ENCODE results near the gene IVD. TPM values are rescaled to one million over a fixed set of nuclear protein-coding genes. Genes with fewer than 3 reads are reported as not detected.

Gene IVD
- polyA plus RNA-seq, 1 donor from 2014 or later = 28.6 TPM

DNA sequence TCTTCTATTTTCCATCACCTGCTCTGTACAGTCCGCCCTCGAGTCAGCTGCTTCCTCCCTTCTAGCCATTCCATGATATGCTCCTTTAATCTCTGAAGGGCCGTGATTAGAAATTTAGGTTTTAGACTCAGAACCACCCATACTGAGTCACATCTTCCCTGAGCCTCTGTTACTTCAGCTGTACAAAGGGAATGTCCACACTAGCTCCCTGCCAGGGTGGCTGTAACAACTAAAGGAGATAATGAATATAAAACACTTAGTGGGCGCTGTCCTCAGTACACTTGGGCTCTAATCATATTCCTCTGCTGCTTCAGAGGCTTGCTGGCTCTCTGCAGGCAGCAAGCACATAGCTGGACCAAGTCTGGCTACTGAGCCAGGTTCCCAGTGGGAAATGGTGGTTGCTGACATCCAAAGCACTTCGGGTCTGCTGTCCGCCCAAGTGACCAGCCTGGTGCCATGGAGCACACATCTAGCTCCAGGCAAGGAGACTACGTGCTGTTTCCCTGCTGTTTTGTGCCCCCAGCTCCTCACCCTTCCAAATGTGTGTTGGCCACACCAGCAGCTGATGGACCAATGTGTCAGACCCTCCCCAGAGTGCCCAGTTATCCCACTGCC is 64.3 kb downstream of the IVD start:
- Histone ChIP-seq H3K9me2 (ENCODE audit: insufficient read depth, low read length) (no peaks in the 10 kb centered on the region), H3K36me3 (ENCODE audit: insufficient read depth, low read length) (no peaks in the 10 kb centered on the region), H2AFZ (ENCODE audit: low read depth, low read length) (no peak overlapping the region), H3K4me2 (ENCODE audit: low read length) (no peak overlapping the region), H3K79me2 (replicated peaks; ENCODE audit: insufficient read depth, low read length) (no peaks in the 10 kb centered on the region), H3K9ac (ENCODE audit: low read length) (no peak overlapping the region), H3K4me3 (ENCODE audit: low read length) (peak overlapping the region; percentile 57), H3K27ac (ENCODE audit: low read length) (no peak overlapping the region), H4K20me1 (ENCODE audit: insufficient read depth) (no peaks in the 10 kb centered on the region), H3F3A (ENCODE audit: insufficient read depth, low read length, poor library complexity, severe bottlenecking) (no peaks in the 10 kb centered on the region), H3K9me3 (ENCODE audit: low read length) (no peaks in the 10 kb centered on the region), H3K27me3 (ENCODE audit: insufficient read depth, low read depth, low read length) (peaks cover 8% of the 10 kb centered on the region)
- no peak for TF ChIP-seq SMC3 (conservative IDR thresholded peaks at IDR 0.05; ENCODE audit: poor library complexity)
- no peak for TF ChIP-seq MXI1 (conservative IDR thresholded peaks at IDR 0.05; ENCODE audit: poor library complexity, severe bottlenecking)
- TF ChIP-seq, protein P1, sequence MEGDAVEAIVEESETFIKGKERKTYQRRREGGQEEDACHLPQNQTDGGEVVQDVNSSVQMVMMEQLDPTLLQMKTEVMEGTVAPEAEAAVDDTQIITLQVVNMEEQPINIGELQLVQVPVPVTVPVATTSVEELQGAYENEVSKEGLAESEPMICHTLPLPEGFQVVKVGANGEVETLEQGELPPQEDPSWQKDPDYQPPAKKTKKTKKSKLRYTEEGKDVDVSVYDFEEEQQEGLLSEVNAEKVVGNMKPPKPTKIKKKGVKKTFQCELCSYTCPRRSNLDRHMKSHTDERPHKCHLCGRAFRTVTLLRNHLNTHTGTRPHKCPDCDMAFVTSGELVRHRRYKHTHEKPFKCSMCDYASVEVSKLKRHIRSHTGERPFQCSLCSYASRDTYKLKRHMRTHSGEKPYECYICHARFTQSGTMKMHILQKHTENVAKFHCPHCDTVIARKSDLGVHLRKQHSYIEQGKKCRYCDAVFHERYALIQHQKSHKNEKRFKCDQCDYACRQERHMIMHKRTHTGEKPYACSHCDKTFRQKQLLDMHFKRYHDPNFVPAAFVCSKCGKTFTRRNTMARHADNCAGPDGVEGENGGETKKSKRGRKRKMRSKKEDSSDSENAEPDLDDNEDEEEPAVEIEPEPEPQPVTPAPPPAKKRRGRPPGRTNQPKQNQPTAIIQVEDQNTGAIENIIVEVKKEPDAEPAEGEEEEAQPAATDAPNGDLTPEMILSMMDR (IDR thresholded peaks at IDR 0.05; ENCODE audit: poor library complexity, severe bottlenecking) = no peak
- TF ChIP-seq, protein P2, sequence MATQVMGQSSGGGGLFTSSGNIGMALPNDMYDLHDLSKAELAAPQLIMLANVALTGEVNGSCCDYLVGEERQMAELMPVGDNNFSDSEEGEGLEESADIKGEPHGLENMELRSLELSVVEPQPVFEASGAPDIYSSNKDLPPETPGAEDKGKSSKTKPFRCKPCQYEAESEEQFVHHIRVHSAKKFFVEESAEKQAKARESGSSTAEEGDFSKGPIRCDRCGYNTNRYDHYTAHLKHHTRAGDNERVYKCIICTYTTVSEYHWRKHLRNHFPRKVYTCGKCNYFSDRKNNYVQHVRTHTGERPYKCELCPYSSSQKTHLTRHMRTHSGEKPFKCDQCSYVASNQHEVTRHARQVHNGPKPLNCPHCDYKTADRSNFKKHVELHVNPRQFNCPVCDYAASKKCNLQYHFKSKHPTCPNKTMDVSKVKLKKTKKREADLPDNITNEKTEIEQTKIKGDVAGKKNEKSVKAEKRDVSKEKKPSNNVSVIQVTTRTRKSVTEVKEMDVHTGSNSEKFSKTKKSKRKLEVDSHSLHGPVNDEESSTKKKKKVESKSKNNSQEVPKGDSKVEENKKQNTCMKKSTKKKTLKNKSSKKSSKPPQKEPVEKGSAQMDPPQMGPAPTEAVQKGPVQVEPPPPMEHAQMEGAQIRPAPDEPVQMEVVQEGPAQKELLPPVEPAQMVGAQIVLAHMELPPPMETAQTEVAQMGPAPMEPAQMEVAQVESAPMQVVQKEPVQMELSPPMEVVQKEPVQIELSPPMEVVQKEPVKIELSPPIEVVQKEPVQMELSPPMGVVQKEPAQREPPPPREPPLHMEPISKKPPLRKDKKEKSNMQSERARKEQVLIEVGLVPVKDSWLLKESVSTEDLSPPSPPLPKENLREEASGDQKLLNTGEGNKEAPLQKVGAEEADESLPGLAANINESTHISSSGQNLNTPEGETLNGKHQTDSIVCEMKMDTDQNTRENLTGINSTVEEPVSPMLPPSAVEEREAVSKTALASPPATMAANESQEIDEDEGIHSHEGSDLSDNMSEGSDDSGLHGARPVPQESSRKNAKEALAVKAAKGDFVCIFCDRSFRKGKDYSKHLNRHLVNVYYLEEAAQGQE (IDR thresholded peaks at IDR 0.05; ENCODE audit: borderline replicate concordance) = no peak
- TF ChIP-seq POLR2AphosphoS5 (IDR thresholded peaks at IDR 0.05) = no peak
- TF ChIP-seq EP300 (conservative IDR thresholded peaks at IDR 0.05; ENCODE audit: poor library complexity, severe bottlenecking) = no peak
- TF ChIP-seq TAF1 (IDR thresholded peaks at IDR 0.05; ENCODE audit: low read depth) = no peak
- TF ChIP-seq RAD21 (conservative IDR thresholded peaks at IDR 0.05) = no peak
- TF ChIP-seq EZH2 (IDR thresholded peaks at IDR 0.05; ENCODE audit: borderline replicate concordance, insufficient read depth, low read length, poor library complexity, severe bottlenecking) = no peak

DNA sequence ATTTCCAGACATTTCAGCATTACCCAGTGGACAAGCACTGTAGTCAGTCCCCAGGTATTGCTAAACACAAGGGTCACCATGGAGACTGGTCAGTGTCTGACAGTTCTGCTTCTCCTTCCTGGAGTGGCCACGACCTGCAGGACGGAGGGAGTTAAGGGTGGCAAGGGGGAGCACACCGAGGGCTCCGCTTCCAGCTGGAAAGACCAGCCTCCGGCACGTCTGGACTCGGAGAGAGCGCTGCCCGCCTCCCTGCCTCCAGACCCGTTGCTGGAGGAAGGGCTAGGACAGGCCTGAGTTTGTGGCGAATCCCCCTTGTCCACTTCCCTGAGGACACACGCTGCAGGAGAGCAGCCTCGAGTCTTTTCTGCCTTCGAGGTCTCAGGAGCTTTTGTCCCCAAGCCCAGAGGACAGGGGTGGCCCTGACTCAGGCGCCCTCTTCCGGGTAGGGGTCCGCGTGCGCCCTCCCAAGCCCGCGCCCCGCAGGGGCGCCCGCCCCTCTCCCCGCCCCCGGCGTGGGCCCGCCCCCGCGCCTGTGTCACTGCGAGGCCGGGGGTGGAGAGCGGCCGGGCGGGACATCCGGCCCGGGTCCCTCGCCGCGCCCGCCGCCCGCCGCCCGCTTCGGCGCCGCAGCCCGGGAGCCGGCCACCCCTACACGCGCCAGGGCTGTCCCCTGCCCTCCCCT is 65.0 kb downstream of the IVD start, which contains the start of gene CHST14:
CHST14 (plus strand) TSS at position 562 of the 682 bp plus-strand sequence. CDS start 230 bp downstream, outside the sequence.
- H3K27ac ChIP-seq (ENCODE audit: low read length) = no peak within 1 kb of the TSS
- H3K36me3 ChIP-seq (ENCODE audit: insufficient read depth, low read length) = no peaks in the 10 kb centered on the region
- H3K27me3 ChIP-seq (ENCODE audit: insufficient read depth, low read depth, low read length) = peaks cover 8% of the 10 kb centered on the region
- no peaks in the 10 kb centered on the region for H3F3A ChIP-seq (ENCODE audit: insufficient read depth, low read length, poor library complexity, severe bottlenecking)
- H3K4me2 ChIP-seq (ENCODE audit: low read length) = no peak within 1 kb of the TSS
- H3K9me3 ChIP-seq (ENCODE audit: low read length) = no peaks in the 10 kb centered on the region
- TF ChIP-seq POLR2AphosphoS5 (IDR thresholded peaks at IDR 0.05) (peak; percentile 5), EP300 (conservative IDR thresholded peaks at IDR 0.05; ENCODE audit: poor library complexity, severe bottlenecking) (no peak)
- TF ChIP-seq, protein P1 (IDR thresholded peaks at IDR 0.05; ENCODE audit: poor library complexity, severe bottlenecking) = no peak
- no peaks in the 10 kb centered on the region for H4K20me1 ChIP-seq (ENCODE audit: insufficient read depth)
- H3K9me2 ChIP-seq (ENCODE audit: insufficient read depth, low read length) = no peaks in the 10 kb centered on the region
- H3K9ac ChIP-seq (ENCODE audit: low read length) = peak within 1 kb of the TSS; percentile 23
- H2AFZ ChIP-seq (ENCODE audit: low read depth, low read length) = no peak within 1 kb of the TSS
- peak within 1 kb of the TSS; percentile 57 for H3K4me3 ChIP-seq (ENCODE audit: low read length)
- no peaks in the 10 kb centered on the region for H3K79me2 ChIP-seq (replicated peaks; ENCODE audit: insufficient read depth, low read length)

Other genes with a start within 250 kb of the IVD start
- gene BUB1B, start 244.7 kb upstream of the IVD start, polyA plus RNA-seq = 39.3 and 50.0 TPM in 2 replicates
- 32.4 and 38.9 TPM in 2 replicates for gene PAK6, start 166.7 kb upstream of the IVD start, polyA plus RNA-seq
- 2.1 TPM in 1 of 2 replicates, not detected in the other for gene ANKRD63, start 122.7 kb upstream of the IVD start, polyA plus RNA-seq
- 7.4 and 9.2 TPM in 2 replicates for gene PLCB2, start 97.9 kb upstream of the IVD start, polyA plus RNA-seq
- gene INAFM2, start 82.1 kb upstream of the IVD start, polyA plus RNA-seq = 14.8 and 15.7 TPM in 2 replicates
- not detected in 2 replicates for gene CCDC9B, start 64.9 kb upstream of the IVD start, polyA plus RNA-seq
- not detected in 2 replicates for gene PHGR1, start 54.8 kb upstream of the IVD start, polyA plus RNA-seq
- 5.0 and 26.0 TPM in 2 replicates for gene DISP2, start 47.6 kb upstream of the IVD start, polyA plus RNA-seq
- 34.6 and 38.3 TPM in 2 replicates for gene KNSTRN, start 23.1 kb upstream of the IVD start, polyA plus RNA-seq
- gene BAHD1, start 35.2 kb downstream of the IVD start, polyA plus RNA-seq = 22.8 and 24.3 TPM in 2 replicates
- gene CHST14, start 65.2 kb downstream of the IVD start, polyA plus RNA-seq = 0.56 and 0.71 TPM in 2 replicates
- gene CCDC32, start 159.2 kb downstream of the IVD start, polyA plus RNA-seq = 28.4 and 34.2 TPM in 2 replicates
- gene RPUSD2, start 163.5 kb downstream of the IVD start, polyA plus RNA-seq = 8.1 and 13.2 TPM in 2 replicates
- gene KNL1, start 188.5 kb downstream of the IVD start, polyA plus RNA-seq = 0.38 and 2.4 TPM in 2 replicates

Data from neural cell (in vitro differentiated cells).